Measurements from ENCODE around the gene FMN1.

GRCh38 chr15:33136353-33136752 is 58.2 kb downstream of the FMN1 start:
- TF ChIP-seq CTCF (IDR thresholded peaks at IDR 0.05) = no peak
- no peak for TF ChIP-seq POLR2A (IDR thresholded peaks at IDR 0.05)

Measured in body of pancreas (tissue), 4 donors.